LNCAP (cell line): ENCODE data around the gene GPR152.

Experiments
- TF ChIP-seq, protein P1 (sequence below): fragments of 450-650 bp; IDR thresholded peaks from 2 replicates; pipeline ENCODE4 v1.5.1; 2017; ENCODE audit warnings: mild to moderate bottlenecking

GPR152 gene, protein sequence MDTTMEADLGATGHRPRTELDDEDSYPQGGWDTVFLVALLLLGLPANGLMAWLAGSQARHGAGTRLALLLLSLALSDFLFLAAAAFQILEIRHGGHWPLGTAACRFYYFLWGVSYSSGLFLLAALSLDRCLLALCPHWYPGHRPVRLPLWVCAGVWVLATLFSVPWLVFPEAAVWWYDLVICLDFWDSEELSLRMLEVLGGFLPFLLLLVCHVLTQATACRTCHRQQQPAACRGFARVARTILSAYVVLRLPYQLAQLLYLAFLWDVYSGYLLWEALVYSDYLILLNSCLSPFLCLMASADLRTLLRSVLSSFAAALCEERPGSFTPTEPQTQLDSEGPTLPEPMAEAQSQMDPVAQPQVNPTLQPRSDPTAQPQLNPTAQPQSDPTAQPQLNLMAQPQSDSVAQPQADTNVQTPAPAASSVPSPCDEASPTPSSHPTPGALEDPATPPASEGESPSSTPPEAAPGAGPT

DNA sequence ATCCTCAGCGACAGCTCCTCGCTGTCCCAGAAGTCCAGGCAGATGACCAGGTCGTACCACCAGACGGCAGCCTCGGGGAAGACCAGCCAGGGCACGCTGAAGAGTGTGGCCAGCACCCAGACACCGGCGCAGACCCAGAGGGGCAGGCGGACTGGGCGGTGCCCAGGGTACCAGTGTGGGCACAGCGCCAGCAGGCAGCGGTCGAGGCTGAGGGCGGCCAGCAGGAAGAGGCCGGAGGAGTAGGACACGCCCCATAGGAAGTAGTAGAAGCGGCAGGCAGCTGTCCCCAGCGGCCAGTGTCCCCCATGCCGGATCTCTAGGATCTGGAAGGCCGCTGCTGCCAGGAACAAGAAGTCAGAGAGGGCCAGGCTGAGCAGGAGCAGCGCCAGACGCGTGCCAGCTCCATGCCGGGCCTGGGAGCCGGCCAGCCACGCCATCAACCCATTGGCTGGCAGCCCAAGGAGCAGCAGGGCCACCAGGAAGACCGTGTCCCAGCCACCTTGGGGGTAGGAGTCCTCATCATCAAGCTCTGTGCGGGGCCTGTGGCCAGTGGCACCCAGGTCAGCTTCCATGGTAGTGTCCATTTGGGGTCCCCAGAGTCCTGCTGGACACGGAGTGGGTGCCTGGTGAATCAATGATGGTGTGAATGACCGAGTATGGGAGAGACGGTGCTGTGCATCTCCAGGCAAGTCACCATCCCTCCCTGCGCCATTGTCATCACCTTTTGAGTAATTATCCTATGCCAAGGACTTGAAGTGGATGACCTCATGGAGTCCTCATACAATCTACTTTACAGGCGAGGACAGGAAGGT, at the start of gene GPR152:
Gene GPR152 (minus strand): TSS at position 589 of the 812 bp plus-strand sequence. CDS start 5 bp downstream, at position 584.
- TF ChIP-seq, protein P1, sequence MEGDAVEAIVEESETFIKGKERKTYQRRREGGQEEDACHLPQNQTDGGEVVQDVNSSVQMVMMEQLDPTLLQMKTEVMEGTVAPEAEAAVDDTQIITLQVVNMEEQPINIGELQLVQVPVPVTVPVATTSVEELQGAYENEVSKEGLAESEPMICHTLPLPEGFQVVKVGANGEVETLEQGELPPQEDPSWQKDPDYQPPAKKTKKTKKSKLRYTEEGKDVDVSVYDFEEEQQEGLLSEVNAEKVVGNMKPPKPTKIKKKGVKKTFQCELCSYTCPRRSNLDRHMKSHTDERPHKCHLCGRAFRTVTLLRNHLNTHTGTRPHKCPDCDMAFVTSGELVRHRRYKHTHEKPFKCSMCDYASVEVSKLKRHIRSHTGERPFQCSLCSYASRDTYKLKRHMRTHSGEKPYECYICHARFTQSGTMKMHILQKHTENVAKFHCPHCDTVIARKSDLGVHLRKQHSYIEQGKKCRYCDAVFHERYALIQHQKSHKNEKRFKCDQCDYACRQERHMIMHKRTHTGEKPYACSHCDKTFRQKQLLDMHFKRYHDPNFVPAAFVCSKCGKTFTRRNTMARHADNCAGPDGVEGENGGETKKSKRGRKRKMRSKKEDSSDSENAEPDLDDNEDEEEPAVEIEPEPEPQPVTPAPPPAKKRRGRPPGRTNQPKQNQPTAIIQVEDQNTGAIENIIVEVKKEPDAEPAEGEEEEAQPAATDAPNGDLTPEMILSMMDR = no peak

DNA sequence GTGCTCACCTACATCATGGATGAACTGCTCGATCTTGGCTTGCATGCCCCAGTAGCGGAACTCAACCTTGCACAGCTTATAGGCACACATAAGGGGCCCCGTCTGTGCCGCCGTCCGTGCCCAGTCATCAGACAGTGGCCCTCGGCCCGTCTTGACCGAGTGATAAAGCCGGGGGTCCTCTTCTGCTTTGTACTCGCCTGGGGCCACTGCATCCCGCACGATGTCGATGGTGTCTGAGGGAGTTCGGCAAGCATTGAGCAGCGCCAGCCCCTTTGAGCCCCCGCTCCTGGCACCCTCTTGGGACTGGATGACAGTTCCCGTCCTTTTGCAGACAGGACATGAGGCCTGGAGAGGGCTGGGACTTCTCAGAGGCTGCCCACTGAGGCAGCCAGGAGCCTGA, 49.3 kb upstream of the GPR152 start:
- TF ChIP-seq, protein P1 = no peak

DNA sequence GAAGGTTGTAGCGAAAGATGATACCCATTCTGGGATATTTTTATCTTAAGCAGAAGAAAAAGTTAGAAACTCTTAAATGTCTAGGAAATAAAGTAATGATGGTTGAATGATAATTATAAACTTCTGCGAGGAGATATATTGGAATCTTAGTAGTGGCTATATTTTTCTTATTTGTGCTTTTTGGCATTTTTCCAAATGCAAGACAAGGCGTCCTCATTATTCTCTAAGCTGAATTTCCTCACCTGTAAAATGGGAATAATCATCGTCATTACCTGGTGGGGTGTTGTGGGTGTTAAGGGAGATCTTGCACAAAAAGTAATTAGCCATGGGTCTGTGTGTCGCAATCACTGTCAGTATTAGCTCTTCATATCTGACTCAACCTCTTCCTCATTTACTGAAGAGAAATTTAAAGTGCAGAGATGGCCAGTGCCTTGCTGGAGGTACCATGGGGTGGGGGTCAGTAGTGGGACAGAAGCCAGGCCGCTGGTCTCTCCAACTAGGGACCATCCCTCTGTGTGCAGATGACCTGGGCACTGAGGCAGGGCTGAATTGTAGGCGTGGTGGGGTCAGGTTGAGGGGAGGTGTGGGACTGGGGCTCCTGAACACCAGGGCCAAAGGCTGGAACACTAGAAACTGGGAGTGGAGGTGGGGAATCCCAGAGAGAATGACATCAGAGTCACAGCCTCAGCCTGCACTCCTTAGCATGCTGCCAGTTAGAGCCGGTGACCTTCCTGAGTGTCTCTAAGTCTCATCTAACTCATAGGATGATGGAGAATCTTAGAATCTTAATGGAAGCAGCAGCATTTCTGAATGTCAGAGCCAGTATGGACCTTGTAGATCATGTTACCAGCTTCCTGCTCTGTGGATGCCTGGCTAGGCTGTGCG, 48.5 kb upstream of the GPR152 start:
- TF ChIP-seq, protein P1 = no peak

DNA sequence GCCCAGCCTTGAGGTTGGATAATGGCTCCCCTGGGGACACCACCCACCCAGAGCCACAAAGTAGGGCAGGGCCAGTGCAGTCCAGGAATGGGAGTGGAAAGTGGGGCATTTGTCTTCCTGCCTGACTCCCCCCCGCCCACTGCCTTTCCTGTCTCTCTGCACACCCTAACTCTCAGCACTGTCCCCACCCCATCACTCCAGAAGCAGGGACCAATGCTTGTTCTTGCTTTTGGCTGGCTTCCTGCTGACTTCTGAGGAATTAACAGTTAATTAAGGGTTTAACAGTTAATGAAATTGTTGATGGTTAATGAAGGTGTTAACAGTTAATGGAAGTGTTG, 47.9 kb upstream of the GPR152 start:
- TF ChIP-seq, protein P1 = no peak

DNA sequence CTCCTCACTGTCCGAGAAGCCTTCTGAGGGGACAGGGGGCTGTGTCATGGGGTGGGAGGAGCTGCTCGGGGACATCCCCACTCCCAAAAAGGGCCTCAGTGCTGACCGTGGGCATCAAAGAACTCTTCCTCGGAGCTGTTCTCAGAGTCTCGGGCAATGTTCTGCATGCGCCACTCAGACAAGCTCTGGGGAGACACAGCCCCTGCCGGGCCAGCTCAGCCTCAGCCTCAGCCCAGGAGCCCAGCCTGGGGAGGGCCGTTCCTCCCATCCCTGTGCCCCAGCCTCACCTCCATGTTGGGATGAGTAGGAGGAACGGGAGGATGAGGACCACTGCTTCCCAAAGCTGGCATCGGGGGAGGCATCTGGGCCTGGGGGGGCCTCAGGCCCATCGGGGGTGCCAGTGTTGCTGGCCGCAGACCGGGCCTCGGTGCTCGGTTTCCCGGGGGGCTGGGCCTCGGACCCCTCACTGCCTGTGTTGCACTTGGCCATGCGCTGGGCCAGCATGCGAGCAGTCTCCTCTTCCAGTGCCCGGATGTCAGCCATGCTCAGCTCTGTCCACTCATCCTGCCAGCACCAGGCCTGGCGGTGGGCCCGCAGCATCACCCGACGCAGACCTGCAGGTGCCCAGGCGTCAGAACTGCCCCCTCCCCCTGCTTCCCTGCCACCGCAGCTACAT, 47.4 kb upstream of the GPR152 start:
- TF ChIP-seq, protein P1 = no peak

DNA sequence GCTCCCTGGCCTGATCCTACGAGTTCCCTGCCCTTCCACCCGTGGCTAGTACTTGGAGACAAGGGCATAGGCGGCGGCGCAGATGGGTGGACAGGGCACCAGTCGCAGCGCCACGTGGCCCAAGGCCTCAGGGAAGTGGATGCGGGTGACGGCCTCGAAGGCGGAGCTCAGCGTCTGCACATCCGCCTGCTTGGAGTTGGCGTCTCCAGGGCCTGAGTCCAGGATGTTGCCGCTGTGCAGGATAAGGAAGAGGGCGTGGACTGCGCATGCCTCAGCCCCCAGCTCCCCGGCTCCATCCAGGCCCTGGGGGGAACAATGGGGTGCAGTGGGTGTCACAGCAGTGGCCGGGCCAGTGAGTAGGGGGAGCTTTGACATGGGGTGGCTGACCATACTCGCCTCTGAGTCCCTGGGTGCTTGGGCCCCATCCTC, 46.0 kb upstream of the GPR152 start:
- TF ChIP-seq, protein P1 = no peak
